ENCODE measurements around the gene MLLT3.

The MLLT3 gene

DNA sequence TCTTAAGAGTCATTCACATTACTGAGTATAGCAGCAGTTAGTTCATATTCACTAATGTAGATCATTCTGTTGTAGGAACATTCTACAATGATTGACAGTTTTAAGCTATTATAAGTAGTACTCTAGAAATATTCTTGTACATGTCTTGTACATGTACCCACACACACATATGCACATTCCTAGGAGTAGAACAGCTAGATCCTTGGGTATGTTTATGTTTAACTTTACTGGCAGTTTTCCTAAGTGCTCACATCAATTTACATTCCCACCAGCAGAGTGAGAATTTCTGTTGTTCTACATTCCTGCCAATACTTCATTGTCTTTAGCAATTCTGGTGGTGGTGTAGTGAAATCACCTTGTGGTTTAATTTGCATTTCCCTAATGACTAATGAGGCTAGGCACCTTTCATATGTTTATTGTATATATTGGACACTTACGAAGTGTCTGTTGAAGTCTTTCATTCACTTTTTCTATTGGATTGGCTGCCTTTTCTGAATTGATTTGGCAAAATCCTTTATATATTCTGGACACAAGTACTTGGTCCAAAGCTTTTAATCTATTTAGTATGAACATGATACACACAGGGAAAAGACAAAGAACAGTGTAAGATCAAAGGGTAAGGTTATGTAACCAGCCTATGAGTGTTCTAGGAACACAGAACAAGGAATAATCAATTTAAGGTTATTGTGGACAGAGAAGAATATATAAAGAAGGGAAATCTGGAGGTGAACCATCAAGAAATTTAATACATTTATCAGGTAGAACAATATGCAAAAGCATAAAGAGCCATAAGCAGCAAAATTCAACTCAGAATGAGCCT is 95.6 kb downstream of the MLLT3 start:
- no peak for DNase-seq (ENCODE audit: low read depth, low spot score)
- H3K27ac ChIP-seq, result no peak overlapping the region

DNA sequence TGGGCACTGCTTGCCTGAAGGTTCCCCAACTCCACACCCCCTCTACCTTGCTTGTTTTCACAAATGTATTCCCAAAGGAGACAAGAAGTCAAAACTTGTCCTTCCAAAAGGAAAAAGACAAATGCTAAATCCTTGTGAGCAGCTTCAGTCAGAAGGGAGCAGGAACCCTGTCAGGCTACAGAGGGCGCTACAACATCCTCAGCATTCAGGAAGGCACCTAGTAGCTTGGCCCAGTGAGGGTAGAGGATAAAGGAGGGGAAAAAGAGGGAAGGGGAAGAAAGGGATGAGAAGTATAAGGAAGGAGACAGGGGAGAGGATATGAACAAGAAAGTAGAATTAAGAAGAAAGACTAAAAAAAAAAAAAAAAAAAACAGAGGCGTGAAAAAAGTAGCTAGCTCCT is 97.5 kb downstream of the MLLT3 start:
- no peak for DNase-seq (ENCODE audit: low read depth, low spot score)
- H3K27ac ChIP-seq, result no peak overlapping the region

DNA sequence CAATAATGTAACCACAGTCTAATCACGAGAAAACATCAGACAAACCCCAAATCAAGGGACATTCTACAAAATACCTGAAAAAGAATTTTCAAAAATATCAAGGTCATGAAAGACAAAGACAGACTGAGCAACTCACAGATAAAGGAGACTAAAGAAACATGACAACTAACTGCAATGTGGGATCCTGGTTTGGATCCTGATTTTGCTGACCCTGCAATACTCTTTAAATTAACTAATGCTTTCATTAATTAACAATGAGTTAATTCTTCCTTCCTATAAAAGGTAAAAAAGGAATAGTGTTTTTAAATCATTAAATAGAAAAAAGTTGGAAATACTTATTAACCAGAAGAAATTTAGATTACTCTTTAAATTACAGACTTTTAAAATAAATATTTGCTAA is 103.6 kb downstream of the MLLT3 start:
- no peak for DNase-seq (ENCODE audit: low read depth, low spot score)
- H3K27ac ChIP-seq, result no peak overlapping the region

DNA sequence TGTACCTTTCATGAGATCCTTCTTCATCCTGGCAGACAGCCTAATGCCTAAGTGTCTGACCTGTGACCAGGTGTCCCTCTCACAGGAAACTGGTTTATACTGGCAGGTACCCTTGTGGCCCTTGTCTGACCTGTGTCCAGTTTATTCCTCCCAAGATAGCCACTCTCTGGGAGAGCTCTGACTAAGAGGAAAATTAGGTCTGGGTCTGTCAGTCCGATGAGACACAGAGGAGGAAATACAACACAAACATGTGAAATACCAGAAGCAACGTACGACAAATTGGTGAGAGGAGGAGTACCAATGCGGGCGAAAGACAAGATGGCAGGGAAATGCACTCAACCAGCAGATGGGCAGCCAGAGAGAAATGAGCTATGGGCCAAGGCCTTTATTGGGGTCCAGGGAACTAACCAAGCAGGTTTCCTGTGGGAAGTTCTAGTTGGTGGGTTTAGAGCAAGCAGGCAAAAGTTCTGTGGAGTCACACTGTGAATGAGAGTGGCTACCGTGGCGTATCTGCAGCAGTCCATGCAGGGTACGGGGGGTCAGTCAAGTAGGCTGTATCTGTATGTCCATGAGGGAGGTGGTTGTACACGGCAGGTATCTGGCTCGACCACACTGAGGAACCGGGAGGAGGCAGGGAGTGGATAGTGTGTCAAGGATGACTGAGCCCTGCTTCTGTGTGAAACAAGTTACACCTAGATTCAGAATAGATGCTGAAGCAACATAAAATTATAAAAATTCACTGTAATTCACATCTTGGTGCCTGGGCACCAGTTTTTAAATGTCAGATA is 109.0 kb downstream of the MLLT3 start:
- no peak overlapping the region for H3K27ac ChIP-seq
- no peak for DNase-seq (ENCODE audit: low read depth, low spot score)

DNA sequence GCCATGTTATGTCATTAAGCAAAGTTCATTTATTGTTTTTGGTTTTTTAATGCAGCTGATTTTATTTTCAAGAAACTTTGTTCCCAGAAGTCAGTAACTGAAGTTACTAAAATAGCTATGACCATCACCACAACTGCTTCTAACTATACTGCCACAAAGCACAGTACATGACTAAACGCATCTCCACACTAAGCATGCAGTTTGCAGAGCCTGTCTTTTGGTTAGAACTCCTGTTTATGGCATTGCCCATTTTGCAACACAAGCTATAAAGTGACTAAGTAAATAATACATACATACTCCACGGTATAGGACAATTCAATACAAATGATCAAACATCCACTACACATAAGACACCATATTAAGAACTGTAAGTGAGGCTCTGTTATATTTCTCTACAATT is 109.7 kb downstream of the MLLT3 start:
- no peak for DNase-seq (ENCODE audit: low read depth, low spot score)
- no peak overlapping the region for H3K27ac ChIP-seq

DNA sequence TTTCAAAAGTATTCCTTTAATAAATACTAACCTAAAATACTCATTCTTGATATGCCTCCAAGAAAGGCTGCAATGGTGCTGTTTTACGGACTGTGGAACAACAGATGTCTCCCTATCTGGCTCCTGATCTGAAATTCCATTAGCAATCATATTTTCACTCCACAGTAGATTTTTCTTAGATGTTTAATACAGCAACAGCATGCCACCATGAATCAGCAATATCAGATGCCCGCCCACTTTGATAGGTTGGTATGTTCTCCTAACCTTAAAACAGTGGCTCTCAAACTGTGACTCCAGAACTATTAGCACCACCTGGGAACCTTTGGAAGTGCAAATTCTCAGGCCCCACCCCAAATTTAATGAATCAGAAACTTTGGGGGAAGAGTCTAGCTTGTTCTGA is 110.2 kb downstream of the MLLT3 start:
- no peak overlapping the region for H3K27ac ChIP-seq
- DNase-seq (ENCODE audit: low read depth, low spot score), result peak; percentile 40

DNA sequence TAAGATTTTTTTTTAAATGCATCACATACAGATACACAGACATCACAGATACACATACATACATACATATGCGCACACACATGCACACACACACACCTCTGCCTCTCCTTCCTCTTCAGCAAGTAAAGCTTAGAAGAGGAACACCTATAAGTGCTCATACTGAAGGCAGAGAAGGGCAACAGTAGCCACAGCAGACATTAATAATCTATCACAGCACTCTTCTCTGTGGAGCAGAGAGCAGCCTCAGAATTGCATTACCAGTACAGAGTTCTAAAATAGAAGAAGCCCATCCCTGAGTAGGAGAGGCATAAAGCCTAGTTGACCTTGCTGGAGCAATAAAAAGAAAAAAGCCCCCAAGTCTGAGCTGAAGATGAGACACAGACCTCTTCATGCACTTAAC is 110.6 kb downstream of the MLLT3 start:
- DNase-seq (ENCODE audit: low read depth, low spot score), result no peak
- H3K27ac ChIP-seq, result no peak overlapping the region

DNA sequence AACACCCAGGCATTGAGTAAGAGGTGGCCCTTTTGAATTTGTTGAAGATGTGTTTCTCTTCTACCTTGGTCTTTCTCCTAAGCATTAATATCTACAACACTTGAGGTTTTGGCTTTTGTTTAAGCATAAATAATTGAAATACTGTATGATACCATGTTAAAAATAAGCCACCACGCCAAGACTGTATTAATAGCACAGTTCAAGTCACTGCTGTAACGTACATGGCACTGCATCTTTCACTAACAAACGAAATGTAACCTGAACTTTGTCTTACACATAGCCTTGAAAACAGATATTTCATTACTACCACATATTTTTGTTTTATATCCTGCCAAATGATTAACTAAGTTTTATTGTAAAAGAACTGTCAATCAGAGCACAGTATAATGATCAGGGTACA is 112.8 kb downstream of the MLLT3 start:
- H3K27ac ChIP-seq, result no peak overlapping the region
- no peak for DNase-seq (ENCODE audit: low read depth, low spot score)

DNA sequence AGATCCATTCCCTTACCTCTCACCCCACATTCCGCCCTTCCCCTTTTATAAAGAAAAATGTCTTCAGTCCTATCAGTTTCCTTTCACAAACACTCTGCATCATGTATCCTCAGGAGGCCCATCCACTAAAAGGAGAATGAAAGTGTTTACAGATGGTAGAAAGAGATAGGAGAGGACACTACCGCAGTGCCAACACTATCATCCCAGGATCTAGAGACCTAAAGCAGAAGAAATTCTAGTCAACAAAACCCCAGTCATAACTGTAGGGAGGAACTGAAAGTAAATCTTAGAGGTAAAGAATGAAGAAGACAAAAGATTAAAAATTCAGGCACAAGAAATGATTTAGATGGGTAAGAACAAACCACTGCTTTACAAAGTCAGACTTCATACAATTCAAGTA is 114.1 kb downstream of the MLLT3 start:
- no peak overlapping the region for H3K27ac ChIP-seq
- DNase-seq (ENCODE audit: low read depth, low spot score), result no peak

DNA sequence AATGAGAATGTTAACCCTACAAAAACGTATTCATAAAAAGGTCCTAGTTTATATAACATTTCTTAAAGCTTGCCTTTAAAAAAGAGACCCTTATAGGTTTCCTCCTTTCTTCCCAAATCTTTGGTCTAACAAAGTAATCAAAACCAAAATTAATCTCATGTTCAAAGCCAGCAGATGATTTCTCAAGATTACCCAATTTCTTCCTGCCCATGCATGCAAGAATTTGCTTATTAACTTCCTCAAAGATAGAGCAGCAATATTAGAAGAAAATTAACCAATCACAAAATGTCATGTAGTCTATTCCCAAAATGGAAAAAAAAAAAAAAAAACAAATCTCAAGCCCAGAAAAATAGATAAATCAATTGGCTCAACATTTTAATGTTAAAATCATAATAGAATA is 114.9 kb downstream of the MLLT3 start:
- no peak for DNase-seq (ENCODE audit: low read depth, low spot score)

DNA sequence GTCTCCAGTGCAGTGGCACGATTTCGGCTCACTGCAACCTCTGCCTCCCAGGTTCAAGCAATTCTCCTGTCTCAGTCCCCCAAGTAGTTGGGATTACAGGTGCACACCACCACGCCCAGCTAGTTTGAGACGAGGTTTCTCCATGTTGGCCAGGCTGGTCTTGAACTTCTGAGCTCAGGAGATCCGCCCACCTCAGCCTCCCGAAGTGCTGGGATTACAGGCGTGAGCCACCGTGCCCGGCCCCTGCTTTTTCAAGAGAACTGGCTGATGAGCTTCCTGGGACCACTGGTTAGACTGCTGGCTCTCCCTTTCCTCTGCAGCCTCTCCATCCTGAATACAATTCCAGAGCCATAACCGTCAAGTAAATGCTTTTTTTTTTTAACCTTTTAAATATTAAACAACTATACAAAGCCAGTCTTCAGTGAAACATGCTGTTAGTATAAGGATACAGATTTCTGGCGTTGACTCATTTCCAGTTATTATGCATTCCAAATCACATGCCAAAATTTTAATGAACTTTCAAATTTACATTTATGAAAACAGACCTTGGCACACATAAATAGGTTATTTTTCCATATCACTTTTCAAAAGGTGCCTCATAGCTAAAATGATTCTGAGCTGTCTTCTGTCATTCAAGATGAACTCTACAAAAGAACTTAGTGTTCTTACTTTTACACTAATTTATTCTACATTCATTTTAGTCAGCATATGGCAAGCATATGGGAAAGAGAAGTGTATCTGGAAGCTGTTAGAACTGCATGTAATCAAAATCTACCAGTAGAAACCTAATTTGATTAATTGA is 116.0 kb downstream of the MLLT3 start:
- no peak for DNase-seq (ENCODE audit: low read depth, low spot score)
- no peak overlapping the region for H3K27ac ChIP-seq

More for the DNA sequence above, 114.9 kb downstream of the MLLT3 start:
- no peak overlapping the region for H3K27ac ChIP-seq

DNA sequence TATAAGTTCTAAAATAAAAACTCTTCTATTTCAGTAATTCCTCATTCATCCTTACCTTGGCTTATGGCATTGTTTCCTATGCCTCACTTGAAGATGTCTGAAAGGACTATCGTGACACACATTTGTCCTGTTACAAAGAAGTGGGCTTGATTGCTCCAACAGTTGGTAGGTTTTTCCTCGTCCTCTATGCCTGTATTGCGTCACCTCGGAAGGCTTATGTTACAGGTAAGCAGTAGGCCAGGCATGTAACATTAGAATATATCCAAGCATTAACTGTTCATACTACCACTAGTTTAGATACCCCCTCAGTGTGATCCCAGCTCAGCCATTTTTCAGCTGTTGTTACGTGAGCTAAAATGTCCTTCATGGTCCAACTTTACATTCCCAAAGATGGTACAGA is 116.7 kb downstream of the MLLT3 start:
- no peak overlapping the region for H3K27ac ChIP-seq
- DNase-seq (ENCODE audit: low read depth, low spot score), result no peak

DNA sequence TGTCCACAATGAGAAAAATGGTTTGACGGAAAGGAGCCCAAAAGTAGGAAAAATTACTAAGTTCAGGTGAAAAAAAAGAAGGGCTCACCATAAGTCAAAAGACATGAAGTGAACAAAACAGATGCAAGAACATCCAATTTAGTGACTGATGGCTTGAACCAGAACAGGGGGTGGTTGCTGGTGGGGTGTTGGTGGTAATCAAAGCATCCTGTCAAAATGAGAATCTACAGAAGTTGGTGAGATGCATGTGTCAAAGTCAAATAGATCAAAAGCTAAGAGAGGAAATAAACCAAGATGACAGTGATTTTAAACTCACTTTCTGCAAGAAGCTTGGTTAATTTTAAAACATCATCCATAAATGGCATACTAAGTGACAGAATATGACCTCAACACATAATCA is 117.4 kb downstream of the MLLT3 start:
- no peak overlapping the region for H3K27ac ChIP-seq
- no peak for DNase-seq (ENCODE audit: low read depth, low spot score)

DNA sequence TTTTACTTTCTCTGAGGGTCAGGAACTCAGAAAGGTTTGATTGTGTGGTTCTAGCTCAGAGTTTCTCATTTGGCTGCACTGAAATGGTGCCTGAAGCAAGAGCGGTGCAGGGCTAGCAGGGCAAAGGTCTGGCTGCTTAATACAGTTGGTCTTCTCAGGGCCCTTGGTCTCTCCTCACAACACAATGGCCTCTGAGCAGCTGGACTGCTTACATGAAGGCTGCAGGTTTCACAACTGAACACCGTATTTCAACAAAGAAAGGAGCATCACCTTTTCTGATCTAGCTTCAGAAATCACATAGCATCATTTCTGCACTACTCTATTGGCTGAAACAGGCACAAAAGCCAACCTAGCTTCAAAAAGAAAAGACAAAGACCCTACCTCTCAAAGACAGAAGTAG is 122.2 kb downstream of the MLLT3 start:
- no peak for DNase-seq (ENCODE audit: low read depth, low spot score)
- H3K27ac ChIP-seq, result no peak overlapping the region

DNA sequence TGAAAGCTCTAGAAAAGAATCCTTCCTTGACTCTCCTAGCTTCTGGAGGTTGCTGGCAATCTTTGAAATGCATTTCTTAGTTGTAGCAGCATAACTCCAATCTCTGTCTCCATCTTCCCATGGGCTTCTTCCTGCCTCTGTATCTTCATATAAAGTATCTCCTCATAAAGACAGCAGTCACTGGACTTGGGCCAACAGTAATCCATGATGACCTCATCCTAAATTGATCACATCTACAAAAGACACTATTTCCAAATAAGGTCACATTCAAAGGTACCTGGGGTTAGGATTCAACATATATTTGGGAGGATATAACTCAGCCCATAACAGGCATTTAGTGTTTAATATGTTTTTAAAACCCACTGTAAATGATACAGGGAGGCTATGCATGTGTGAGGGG is 123.3 kb downstream of the MLLT3 start:
- no peak overlapping the region for H3K27ac ChIP-seq
- DNase-seq (ENCODE audit: low read depth, low spot score), result no peak

DNA sequence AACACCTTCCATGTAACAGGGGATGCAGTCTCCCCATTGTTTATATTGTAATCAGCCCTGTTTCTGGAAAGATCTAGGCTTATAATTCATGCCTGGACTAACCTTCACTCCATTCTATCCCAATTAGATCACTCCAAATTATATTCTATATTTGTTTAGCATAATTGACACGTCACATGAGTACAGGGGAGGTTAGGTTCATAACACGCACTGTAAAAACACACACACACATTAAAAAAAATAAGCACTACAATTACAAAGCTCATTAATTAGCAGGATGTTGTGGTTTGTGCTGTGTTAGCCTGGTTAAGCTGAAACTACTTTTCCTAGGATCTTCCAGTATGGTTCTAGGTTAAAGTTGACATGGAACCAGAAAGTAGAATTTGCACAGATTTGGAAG is 126.0 kb downstream of the MLLT3 start:
- DNase-seq (ENCODE audit: low read depth, low spot score), result no peak
- no peak overlapping the region for H3K27ac ChIP-seq

DNA sequence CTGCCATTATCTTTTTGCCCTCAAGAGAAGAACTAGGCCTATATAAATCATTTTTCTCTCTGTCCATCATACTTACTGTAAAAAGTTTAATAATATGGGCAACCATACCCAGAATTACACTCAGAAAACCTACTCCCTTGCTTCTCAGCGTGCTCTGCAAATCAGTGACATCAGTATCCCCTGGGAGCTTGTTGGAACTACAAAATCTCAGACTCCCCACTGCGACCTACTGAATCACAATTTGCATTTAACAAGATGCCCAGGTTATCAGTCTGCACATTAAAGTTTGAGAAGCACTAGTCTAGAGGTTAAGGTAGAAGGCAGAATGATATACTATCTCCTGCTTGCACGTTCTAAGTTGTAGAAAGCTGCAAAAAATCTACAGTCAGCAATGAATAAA is 127.2 kb downstream of the MLLT3 start:
- no peak overlapping the region for H3K27ac ChIP-seq
- DNase-seq (ENCODE audit: low read depth, low spot score), result no peak

DNA sequence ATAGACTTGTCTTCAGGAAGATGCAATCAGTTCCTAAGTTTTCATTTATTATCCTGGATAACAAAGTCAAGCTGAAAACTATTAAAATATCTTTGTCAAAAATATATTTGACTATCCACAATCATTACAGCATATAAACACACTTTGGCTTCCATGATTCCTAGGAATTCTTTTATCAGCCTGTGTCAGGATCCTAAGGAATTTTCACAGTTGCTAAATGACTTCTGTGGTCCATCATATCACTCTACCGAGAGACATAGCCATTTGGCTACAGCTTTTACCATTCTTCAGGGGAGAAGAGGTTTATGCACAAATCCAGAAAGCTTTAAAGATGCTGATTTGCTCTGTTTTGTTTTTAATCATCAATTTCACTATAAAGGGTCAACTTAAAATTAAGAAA is 128.3 kb downstream of the MLLT3 start:
- DNase-seq (ENCODE audit: low read depth, low spot score), result no peak
- H3K27ac ChIP-seq, result no peak overlapping the region

DNA sequence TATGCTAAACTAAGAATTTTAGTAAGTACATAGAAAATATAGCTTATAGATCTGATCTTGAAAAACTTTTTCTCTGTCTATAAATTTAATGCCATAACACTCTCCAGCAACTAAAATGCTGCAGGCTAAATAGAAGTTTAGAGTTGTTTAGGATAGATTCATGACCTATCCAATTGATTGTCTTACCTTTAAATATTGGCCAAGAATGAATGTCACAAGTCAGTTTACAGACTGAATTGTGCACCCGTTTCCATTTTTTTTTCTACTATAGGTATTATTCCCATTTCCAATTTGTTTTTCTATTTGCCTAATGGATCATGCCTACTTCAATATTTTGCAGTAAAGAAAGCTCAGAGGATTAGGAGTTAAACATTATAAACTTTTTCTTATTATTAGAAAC is 129.5 kb downstream of the MLLT3 start:
- no peak overlapping the region for H3K27ac ChIP-seq
- DNase-seq (ENCODE audit: low read depth, low spot score), result no peak

DNA sequence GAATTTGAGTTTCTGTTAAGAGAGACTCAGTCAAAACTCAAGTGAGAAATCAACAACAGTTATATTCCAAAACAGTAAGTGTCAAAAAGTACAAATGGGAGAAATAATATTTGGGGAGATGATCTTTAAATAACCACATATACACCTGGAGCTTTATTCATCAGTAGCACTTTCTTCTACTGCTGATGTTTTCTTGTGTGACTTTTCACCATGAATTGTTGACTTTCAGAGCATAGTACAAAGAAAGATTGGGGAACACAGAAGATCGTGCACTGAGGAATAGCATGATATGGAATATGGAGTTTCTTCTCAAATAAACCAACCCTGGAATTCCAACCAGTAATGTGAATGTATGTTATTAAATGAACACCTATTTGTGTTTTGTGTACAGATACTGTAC is 130.7 kb downstream of the MLLT3 start:
- DNase-seq (ENCODE audit: low read depth, low spot score), result no peak
- H3K27ac ChIP-seq, result no peak overlapping the region

DNA sequence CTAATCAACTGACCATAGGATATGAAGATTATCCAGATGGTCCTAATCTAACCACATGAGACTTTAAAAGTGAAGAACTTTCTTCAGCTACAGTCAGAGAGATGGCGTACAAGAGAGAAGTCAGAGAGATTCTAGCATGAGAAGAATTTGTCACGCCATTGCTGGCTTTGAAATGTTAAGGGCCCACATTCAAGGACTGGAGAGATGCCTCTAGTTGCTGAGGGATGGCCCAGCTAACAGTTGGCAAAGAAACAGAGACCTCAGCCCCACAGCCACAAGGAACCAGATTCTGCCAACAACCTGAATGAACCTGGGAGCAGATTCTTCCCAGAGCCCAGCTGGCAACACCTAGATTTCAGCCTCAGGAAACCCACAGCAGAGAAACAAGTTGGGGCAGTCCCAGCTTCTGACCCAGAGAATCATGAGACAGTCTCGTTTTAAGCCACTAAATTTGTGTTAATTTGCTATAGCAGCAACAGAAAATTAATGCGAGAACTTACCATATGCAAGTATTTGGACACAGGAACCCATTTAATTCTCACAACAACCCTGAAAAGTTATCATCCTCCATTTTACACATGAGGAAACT is 132.0 kb downstream of the MLLT3 start:
- DNase-seq (ENCODE audit: low read depth, low spot score), result no peak
- peak overlapping the region; percentile 9 for H3K27ac ChIP-seq

Measured in epithelial cell of prostate (primary cell).